K562 treated with DMSO at 1 percent for 48 hours (cell line): ENCODE data around the gene ERCC1. TPM values are rescaled to one million over a fixed set of nuclear protein-coding genes. Genes with fewer than 3 reads are reported as not detected.

Experiments used
- total RNA-seq: library from RNA; unstranded; fragments of 300-600 nt; gene quantifications from 2 replicates; pipeline ENCODE4 v1.2.3, GENCODE V29; 2022; ENCODE audit warnings: low replicate concordance; ENCODE audit errors: extremely low read depth

ERCC1 gene
- not detected in 2 replicates for total RNA-seq

DNA sequence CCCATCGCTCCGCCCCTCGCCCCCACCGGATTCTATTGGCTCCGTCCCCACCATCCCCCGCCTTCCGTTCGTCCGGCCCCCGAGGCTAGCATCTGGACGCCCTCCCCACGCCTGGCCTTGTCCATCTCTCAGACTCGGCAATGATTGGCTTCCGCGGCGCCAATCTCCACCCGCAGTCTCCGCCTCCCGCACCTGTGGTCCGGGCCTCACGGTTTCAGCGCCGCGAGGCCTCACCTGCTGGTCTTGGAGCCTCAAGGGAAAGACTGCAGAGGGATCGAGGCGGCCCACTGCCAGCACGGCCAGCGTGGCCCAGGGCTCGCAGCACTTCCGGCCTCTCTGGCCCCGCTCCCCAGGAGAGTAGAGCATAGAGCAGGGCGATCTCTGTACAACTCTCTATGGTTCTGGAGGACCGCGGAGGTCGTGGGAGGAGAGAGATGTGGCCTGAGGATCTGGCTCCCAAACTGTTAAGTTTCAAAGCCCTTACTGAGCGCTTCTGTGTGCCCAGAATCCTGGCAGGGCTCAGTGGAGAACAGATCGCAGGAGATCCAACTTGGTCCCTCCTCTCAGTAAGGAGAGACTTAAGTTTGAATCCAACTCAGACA lies at the start of gene ERCC1:
Gene ERCC1 (minus strand): TSS at position 329 of the 602 bp plus-strand sequence. CDS start 543 bp downstream, outside the sequence.

GRCh38 chr19:45467456-45468158 lies 43.9 kb upstream of the ERCC1 start, which contains the start of gene FOSB:
Gene FOSB, plus strand, starts transcription at chr19:45467996. Its CDS starts 591 bp downstream, at chr19:45468587.

DNA sequence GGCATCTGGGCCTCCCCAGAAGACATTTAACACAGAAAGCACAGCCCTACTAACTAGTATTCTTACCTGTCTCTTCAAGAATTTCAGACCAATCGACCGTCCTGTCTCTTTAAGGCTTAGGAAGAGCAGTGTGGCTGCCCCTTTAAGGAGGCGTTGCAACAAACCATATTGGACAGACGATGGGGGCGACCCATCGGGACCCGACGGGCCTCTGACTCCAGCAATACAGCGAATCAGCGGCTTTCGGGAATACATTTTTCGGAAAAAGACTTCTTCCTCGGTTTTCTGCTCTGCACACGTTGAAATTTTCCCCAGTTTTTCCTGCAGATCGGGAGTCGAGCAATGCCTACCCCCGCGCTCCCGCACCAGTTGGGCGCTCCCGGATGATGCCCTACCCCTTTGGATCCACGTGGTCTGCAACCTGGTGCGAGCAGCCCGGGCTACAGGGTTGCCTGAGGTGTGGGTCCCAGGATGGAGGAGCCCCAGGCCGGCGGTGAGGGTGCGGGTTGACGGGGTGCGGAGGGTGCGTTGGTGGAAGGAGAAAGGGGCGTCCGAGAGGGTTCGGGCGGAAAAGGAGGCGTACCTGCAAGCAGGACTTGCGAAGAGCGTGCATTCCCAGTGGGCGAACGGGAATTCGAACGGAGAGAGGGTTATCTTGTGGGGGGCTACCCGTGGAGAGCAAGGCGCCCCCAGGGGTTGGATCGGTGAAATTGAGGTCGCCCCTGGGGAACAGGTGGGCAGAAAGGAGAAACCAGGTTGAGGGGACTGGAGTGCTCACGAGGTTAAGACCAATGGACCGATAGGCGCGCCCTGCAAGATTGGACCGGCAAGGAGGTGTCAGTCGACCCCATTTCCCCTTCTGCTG lies 17.3 kb downstream of the ERCC1 start, which contains the start of gene POLR1G:
Gene POLR1G (plus strand): TSS at position 419 of the 865 bp plus-strand sequence. CDS start 53 bp downstream, at position 472.

GRCh38 chr19:45404557-45405434 lies 18.9 kb downstream of the ERCC1 start, which contains the start of gene PPP1R13L:
Gene PPP1R13L, minus strand, starts transcription at chr19:45405069. Its CDS starts 6,751 bp downstream, at chr19:45398318.

GRCh38 chr19:45370410-45371204 lies 53.1 kb downstream of the ERCC1 start, which contains the start of gene ERCC2:
Gene ERCC2, minus strand, starts transcription at chr19:45370573. Its CDS starts 33 bp downstream, at chr19:45370540.

Other genes starting within 250 kb of the ERCC1 start
- not detected in 2 replicates for gene TRAPPC6A, start 245.7 kb downstream of the ERCC1 start, total RNA-seq
- gene BLOC1S3, start 245.1 kb downstream of the ERCC1 start, total RNA-seq: not detected in 2 replicates
- not detected in 2 replicates for gene EXOC3L2, start 178.5 kb downstream of the ERCC1 start, total RNA-seq
- not detected in 2 replicates for gene MARK4, start 172.6 kb downstream of the ERCC1 start, total RNA-seq
- not detected in 2 replicates for gene CKM, start 101.0 kb downstream of the ERCC1 start, total RNA-seq
- not detected in 2 replicates for gene KLC3, start 83.2 kb downstream of the ERCC1 start, total RNA-seq
- not detected in 2 replicates for gene ERCC2, start 53.3 kb downstream of the ERCC1 start, total RNA-seq
- gene PPP1R13L, start 18.8 kb downstream of the ERCC1 start, total RNA-seq: not detected in 2 replicates
- not detected in 2 replicates for gene POLR1G, start 17.3 kb downstream of the ERCC1 start, total RNA-seq
- not detected in 2 replicates for gene FOSB, start 44.1 kb upstream of the ERCC1 start, total RNA-seq
- not detected in 2 replicates for gene RTN2, start 73.1 kb upstream of the ERCC1 start, total RNA-seq
- gene PPM1N, start 74.5 kb upstream of the ERCC1 start, total RNA-seq: not detected in 2 replicates
- not detected in 2 replicates for gene VASP, start 83.6 kb upstream of the ERCC1 start, total RNA-seq
- gene OPA3, start 160.9 kb upstream of the ERCC1 start, total RNA-seq: not detected in 2 replicates
- gene GPR4, start 178.3 kb upstream of the ERCC1 start, total RNA-seq: not detected in 2 replicates
- gene EML2, start 215.5 kb upstream of the ERCC1 start, total RNA-seq: not detected in 2 replicates
- gene GIPR, start 244.3 kb upstream of the ERCC1 start, total RNA-seq: not detected in 2 replicates